22Rv1 (cell line): ENCODE data around the gene RALGPS1.

ENCODE experiments used
- ZFX ChIP-seq: fragments of 450-650 bp; IDR thresholded peaks from 2 replicates; pipeline ENCODE4 v1.6.1; 2017; ENCODE audit warnings: antibody characterized with exemption, borderline replicate concordance
- TF ChIP-seq, protein P1 (sequence below): fragments of 450-650 bp; IDR thresholded peaks from 2 replicates; pipeline ENCODE4 v1.5.1; 2017; ENCODE audit warnings: mild to moderate bottlenecking

DNA sequence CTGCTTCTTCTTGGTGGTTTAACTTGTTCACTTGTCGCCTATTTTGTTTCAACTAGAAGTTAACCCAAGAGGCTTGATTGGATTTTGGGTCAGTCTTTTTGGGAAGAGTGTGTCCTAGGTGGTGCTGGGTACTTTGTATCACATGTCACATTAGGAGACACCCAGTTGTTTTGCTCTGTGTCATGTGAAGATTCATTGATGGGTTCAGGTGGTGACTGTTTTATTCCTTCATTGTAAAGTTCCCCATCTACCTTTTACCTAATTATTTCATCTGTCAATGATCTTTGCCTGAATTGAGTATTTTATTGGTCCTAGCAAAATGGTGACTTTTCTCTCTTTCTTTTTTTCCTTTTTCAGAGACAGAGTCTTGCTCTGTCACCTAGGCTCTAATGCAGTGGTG, 69.2 kb downstream of the RALGPS1 start:
- TF ChIP-seq, protein P1, sequence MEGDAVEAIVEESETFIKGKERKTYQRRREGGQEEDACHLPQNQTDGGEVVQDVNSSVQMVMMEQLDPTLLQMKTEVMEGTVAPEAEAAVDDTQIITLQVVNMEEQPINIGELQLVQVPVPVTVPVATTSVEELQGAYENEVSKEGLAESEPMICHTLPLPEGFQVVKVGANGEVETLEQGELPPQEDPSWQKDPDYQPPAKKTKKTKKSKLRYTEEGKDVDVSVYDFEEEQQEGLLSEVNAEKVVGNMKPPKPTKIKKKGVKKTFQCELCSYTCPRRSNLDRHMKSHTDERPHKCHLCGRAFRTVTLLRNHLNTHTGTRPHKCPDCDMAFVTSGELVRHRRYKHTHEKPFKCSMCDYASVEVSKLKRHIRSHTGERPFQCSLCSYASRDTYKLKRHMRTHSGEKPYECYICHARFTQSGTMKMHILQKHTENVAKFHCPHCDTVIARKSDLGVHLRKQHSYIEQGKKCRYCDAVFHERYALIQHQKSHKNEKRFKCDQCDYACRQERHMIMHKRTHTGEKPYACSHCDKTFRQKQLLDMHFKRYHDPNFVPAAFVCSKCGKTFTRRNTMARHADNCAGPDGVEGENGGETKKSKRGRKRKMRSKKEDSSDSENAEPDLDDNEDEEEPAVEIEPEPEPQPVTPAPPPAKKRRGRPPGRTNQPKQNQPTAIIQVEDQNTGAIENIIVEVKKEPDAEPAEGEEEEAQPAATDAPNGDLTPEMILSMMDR: no peak
- TF ChIP-seq ZFX: no peak
